Measurements from ENCODE around the gene KIAA1217. TPM values are rescaled to one million over a fixed set of nuclear protein-coding genes. Genes with fewer than 3 reads are reported as not detected.

KIAA1217 gene
- total RNA-seq, 1 experiment from 2014 or later = not detected

GRCh38 chr10:24552346-24553016 lies 343.5 kb downstream of the KIAA1217 start:
- Histone ChIP-seq H3K79me2 (ENCODE audit: low read length) (no peaks in the 10 kb centered on the region), H3K36me3 (ENCODE audit: insufficient read depth, low read length) (no peaks in the 10 kb centered on the region), H3K9ac (ENCODE audit: low read length) (no peak overlapping the region), H3K4me1 (ENCODE audit: low read length) (no peaks in the 10 kb centered on the region), H3K27me3 (ENCODE audit: low read length) (no peaks in the 10 kb centered on the region), H3K9me3 (ENCODE audit: low read length) (no peaks in the 10 kb centered on the region), H3K9me2 (replicated peaks; ENCODE audit: insufficient read depth, low read length) (no peaks in the 10 kb centered on the region), H2AFZ (ENCODE audit: low read length) (no peak overlapping the region), H3K27ac (ENCODE audit: low read length) (no peak overlapping the region), H4K20me1 (ENCODE audit: insufficient read depth, low read depth, low read length) (no peaks in the 10 kb centered on the region), H3K4me3 (ENCODE audit: low read length) (no peak overlapping the region), H3K4me2 (ENCODE audit: low read depth, low read length, poor library complexity, severe bottlenecking) (no peak overlapping the region)
- DNase-seq = peak; percentile 66

GRCh38 chr10:24553051-24553612 lies 344.2 kb downstream of the KIAA1217 start:
- Histone ChIP-seq H3K9ac (ENCODE audit: low read length) (no peak overlapping the region), H3K4me1 (ENCODE audit: low read length) (no peaks in the 10 kb centered on the region), H3K9me2 (replicated peaks; ENCODE audit: insufficient read depth, low read length) (no peaks in the 10 kb centered on the region), H4K20me1 (ENCODE audit: insufficient read depth, low read depth, low read length) (no peaks in the 10 kb centered on the region), H3K36me3 (ENCODE audit: insufficient read depth, low read length) (no peaks in the 10 kb centered on the region), H3K79me2 (ENCODE audit: low read length) (no peaks in the 10 kb centered on the region), H3K4me3 (ENCODE audit: low read length) (no peak overlapping the region), H3K27me3 (ENCODE audit: low read length) (no peaks in the 10 kb centered on the region), H3K9me3 (ENCODE audit: low read length) (no peaks in the 10 kb centered on the region), H3K4me2 (ENCODE audit: low read depth, low read length, poor library complexity, severe bottlenecking) (no peak overlapping the region), H2AFZ (ENCODE audit: low read length) (no peak overlapping the region), H3K27ac (ENCODE audit: low read length) (no peak overlapping the region)
- DNase-seq = no peak

GRCh38 chr10:24554036-24554435 lies 345.1 kb downstream of the KIAA1217 start:
- no peak for DNase-seq
- Histone ChIP-seq H3K9me3 (ENCODE audit: low read length) (no peaks in the 10 kb centered on the region), H4K20me1 (ENCODE audit: insufficient read depth, low read depth, low read length) (no peaks in the 10 kb centered on the region), H3K36me3 (ENCODE audit: insufficient read depth, low read length) (no peaks in the 10 kb centered on the region), H3K4me1 (ENCODE audit: low read length) (no peaks in the 10 kb centered on the region), H3K27me3 (ENCODE audit: low read length) (no peaks in the 10 kb centered on the region), H3K9ac (ENCODE audit: low read length) (no peak overlapping the region), H3K4me2 (ENCODE audit: low read depth, low read length, poor library complexity, severe bottlenecking) (no peak overlapping the region), H3K4me3 (ENCODE audit: low read length) (no peak overlapping the region), H3K27ac (ENCODE audit: low read length) (no peak overlapping the region), H3K79me2 (ENCODE audit: low read length) (no peaks in the 10 kb centered on the region), H2AFZ (ENCODE audit: low read length) (no peak overlapping the region), H3K9me2 (replicated peaks; ENCODE audit: insufficient read depth, low read length) (no peaks in the 10 kb centered on the region)

- H3K36me3 ChIP-seq (ENCODE audit: insufficient read depth, low read length) = no peaks in the 10 kb centered on the region
- H3K27me3 ChIP-seq (ENCODE audit: low read length) = no peaks in the 10 kb centered on the region
- no peaks in the 10 kb centered on the region for H3K79me2 ChIP-seq (ENCODE audit: low read length)
- no peaks in the 10 kb centered on the region for H4K20me1 ChIP-seq (ENCODE audit: insufficient read depth, low read depth, low read length)
- no peak overlapping the region for H3K4me3 ChIP-seq (ENCODE audit: low read length)
- no peak overlapping the region for H2AFZ ChIP-seq (ENCODE audit: low read length)
- no peaks in the 10 kb centered on the region for H3K9me2 ChIP-seq (replicated peaks; ENCODE audit: insufficient read depth, low read length)
- H3K4me2 ChIP-seq (ENCODE audit: low read depth, low read length, poor library complexity, severe bottlenecking) = no peak overlapping the region
- DNase-seq = no peak
- no peak overlapping the region for H3K9ac ChIP-seq (ENCODE audit: low read length)
- H3K9me3 ChIP-seq (ENCODE audit: low read length) = no peaks in the 10 kb centered on the region
- H3K4me1 ChIP-seq (ENCODE audit: low read length) = no peaks in the 10 kb centered on the region
- H3K27ac ChIP-seq (ENCODE audit: low read length) = no peak overlapping the region
These were observed 347.3 kb downstream of the KIAA1217 start for GRCh38 chr10:24556126-24556749.

- no peaks in the 10 kb centered on the region for H3K9me3 ChIP-seq (ENCODE audit: low read length)
- no peaks in the 10 kb centered on the region for H3K27me3 ChIP-seq (ENCODE audit: low read length)
- H3K4me1 ChIP-seq (ENCODE audit: low read length) = no peaks in the 10 kb centered on the region
- H3K9ac ChIP-seq (ENCODE audit: low read length) = no peak overlapping the region
- no peak overlapping the region for H3K27ac ChIP-seq (ENCODE audit: low read length)
- H3K9me2 ChIP-seq (replicated peaks; ENCODE audit: insufficient read depth, low read length) = no peaks in the 10 kb centered on the region
- H3K4me3 ChIP-seq (ENCODE audit: low read length) = no peak overlapping the region
- no peaks in the 10 kb centered on the region for H4K20me1 ChIP-seq (ENCODE audit: insufficient read depth, low read depth, low read length)
- no peaks in the 10 kb centered on the region for H3K36me3 ChIP-seq (ENCODE audit: insufficient read depth, low read length)
- DNase-seq = peak; percentile 74
- H3K79me2 ChIP-seq (ENCODE audit: low read length) = no peaks in the 10 kb centered on the region
- no peak overlapping the region for H2AFZ ChIP-seq (ENCODE audit: low read length)
- H3K4me2 ChIP-seq (ENCODE audit: low read depth, low read length, poor library complexity, severe bottlenecking) = no peak overlapping the region
These were observed 348.1 kb downstream of the KIAA1217 start for GRCh38 chr10:24556750-24557742.

GRCh38 chr10:24561453-24561852 lies 352.5 kb downstream of the KIAA1217 start:
- H3K9ac ChIP-seq (ENCODE audit: low read length) = no peak overlapping the region
- no peaks in the 10 kb centered on the region for H3K36me3 ChIP-seq (ENCODE audit: insufficient read depth, low read length)
- H3K27ac ChIP-seq (ENCODE audit: low read length) = no peak overlapping the region
- no peaks in the 10 kb centered on the region for H3K9me2 ChIP-seq (replicated peaks; ENCODE audit: insufficient read depth, low read length)
- H3K4me3 ChIP-seq (ENCODE audit: low read length) = no peak overlapping the region
- H3K27me3 ChIP-seq (ENCODE audit: low read length) = no peaks in the 10 kb centered on the region
- no peak for DNase-seq
- no peaks in the 10 kb centered on the region for H3K9me3 ChIP-seq (ENCODE audit: low read length)
- H3K4me2 ChIP-seq (ENCODE audit: low read depth, low read length, poor library complexity, severe bottlenecking) = no peak overlapping the region
- H2AFZ ChIP-seq (ENCODE audit: low read length) = no peak overlapping the region
- H3K4me1 ChIP-seq (ENCODE audit: low read length) = no peaks in the 10 kb centered on the region
- H4K20me1 ChIP-seq (ENCODE audit: insufficient read depth, low read depth, low read length) = no peaks in the 10 kb centered on the region
- no peaks in the 10 kb centered on the region for H3K79me2 ChIP-seq (ENCODE audit: low read length)

- no peaks in the 10 kb centered on the region for H3K4me1 ChIP-seq (ENCODE audit: low read length)
- H3K36me3 ChIP-seq (ENCODE audit: insufficient read depth, low read length) = no peaks in the 10 kb centered on the region
- H2AFZ ChIP-seq (ENCODE audit: low read length) = no peak overlapping the region
- H3K79me2 ChIP-seq (ENCODE audit: low read length) = no peaks in the 10 kb centered on the region
- H4K20me1 ChIP-seq (ENCODE audit: insufficient read depth, low read depth, low read length) = no peaks in the 10 kb centered on the region
- H3K9me3 ChIP-seq (ENCODE audit: low read length) = no peaks in the 10 kb centered on the region
- H3K4me2 ChIP-seq (ENCODE audit: low read depth, low read length, poor library complexity, severe bottlenecking) = no peak overlapping the region
- no peak overlapping the region for H3K9ac ChIP-seq (ENCODE audit: low read length)
- no peak overlapping the region for H3K4me3 ChIP-seq (ENCODE audit: low read length)
- no peaks in the 10 kb centered on the region for H3K9me2 ChIP-seq (replicated peaks; ENCODE audit: insufficient read depth, low read length)
- H3K27ac ChIP-seq (ENCODE audit: low read length) = no peak overlapping the region
- H3K27me3 ChIP-seq (ENCODE audit: low read length) = no peaks in the 10 kb centered on the region
- no peak for DNase-seq
These were observed 359.1 kb downstream of the KIAA1217 start for GRCh38 chr10:24568042-24568441.

GRCh38 chr10:24569330-24569796 lies 360.4 kb downstream of the KIAA1217 start:
- Histone ChIP-seq H3K4me2 (ENCODE audit: low read depth, low read length, poor library complexity, severe bottlenecking) (no peak overlapping the region), H3K9ac (ENCODE audit: low read length) (no peak overlapping the region), H4K20me1 (ENCODE audit: insufficient read depth, low read depth, low read length) (no peaks in the 10 kb centered on the region), H3K27me3 (ENCODE audit: low read length) (no peaks in the 10 kb centered on the region), H3K27ac (ENCODE audit: low read length) (no peak overlapping the region), H3K9me2 (replicated peaks; ENCODE audit: insufficient read depth, low read length) (no peaks in the 10 kb centered on the region), H3K4me1 (ENCODE audit: low read length) (no peaks in the 10 kb centered on the region), H3K36me3 (ENCODE audit: insufficient read depth, low read length) (no peaks in the 10 kb centered on the region), H3K79me2 (ENCODE audit: low read length) (no peaks in the 10 kb centered on the region), H2AFZ (ENCODE audit: low read length) (no peak overlapping the region), H3K9me3 (ENCODE audit: low read length) (no peaks in the 10 kb centered on the region), H3K4me3 (ENCODE audit: low read length) (no peak overlapping the region)
- no peak for DNase-seq
